ENCODE data around the gene LSM14B. TPM values are rescaled to one million over a fixed set of nuclear protein-coding genes. Genes with fewer than 3 reads are reported as not detected.

LSM14B gene
- total RNA-seq, 1 donor from 2014 or later = 23.3 TPM

- Histone ChIP-seq H3K4me3 (ENCODE audit: low read depth, low read length) (no peak overlapping the region), H3K36me3 (ENCODE audit: control insufficient read depth, insufficient read depth, low read length) (no peaks in the 10 kb centered on the region), H3K27me3 (ENCODE audit: control insufficient read depth, insufficient read depth, low read length) (no peaks in the 10 kb centered on the region)
- no peak for DNase-seq (ENCODE audit: low read depth)
- no peak for TF ChIP-seq CTCF (IDR thresholded peaks at IDR 0.05; ENCODE audit: insufficient read depth, low read length, poor library complexity, severe bottlenecking)
Observed at GRCh38 chr20:62158541-62158940, 36.3 kb downstream of the LSM14B start.

DNA sequence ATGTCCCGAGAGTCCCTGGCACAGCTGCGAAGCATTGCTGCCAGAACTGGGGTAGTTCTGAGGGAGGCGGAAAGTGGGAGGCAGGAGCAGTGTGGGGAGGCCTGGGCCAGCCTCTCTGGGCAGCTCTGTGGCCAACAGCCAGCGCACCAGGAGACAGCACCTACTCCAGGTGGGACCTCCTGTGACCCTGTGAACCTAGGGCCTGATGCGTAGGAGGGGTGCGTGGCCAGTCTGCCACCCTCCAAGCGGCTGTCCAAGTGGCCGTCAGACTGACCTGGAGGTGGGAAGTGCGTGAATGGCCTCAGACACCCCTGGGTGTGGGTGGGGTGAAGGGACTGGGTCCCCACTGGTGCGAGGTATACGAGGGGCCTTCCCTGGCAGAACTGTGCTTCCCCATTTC, 36.8 kb downstream of the LSM14B start:
- H3K36me3 ChIP-seq (ENCODE audit: control insufficient read depth, insufficient read depth, low read length) = no peaks in the 10 kb centered on the region

DNA sequence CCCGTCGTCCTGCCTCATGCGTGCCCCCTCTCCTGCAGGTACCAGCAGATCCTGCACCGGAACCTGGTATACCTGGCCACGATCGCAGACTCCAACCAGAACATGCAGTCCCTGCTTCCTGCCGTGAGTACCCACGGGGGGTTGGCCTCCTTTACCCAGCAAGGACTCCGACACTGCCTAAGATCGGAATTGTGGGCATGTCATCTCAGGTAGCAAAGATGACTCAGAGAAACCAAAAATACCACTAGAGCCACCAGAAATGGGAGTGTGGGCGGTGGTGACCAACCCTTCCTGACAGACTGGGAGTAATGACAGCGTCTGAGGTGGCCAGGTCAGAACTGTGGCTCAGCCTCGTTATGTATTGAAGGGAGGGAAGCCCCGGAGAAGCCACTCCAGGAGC, 37.6 kb downstream of the LSM14B start:
- no peak for TF ChIP-seq CTCF (IDR thresholded peaks at IDR 0.05; ENCODE audit: insufficient read depth, low read length, poor library complexity, severe bottlenecking)
- DNase-seq (ENCODE audit: low read depth) = no peak
- H3K4me3 ChIP-seq (ENCODE audit: low read depth, low read length) = no peak overlapping the region

More for the DNA sequence above, 36.8 kb downstream of the LSM14B start:
- no peak overlapping the region for H3K4me3 ChIP-seq (ENCODE audit: low read depth, low read length)
- TF ChIP-seq CTCF (IDR thresholded peaks at IDR 0.05; ENCODE audit: insufficient read depth, low read length, poor library complexity, severe bottlenecking) = no peak
- DNase-seq (ENCODE audit: low read depth) = no peak
- H3K27me3 ChIP-seq (ENCODE audit: control insufficient read depth, insufficient read depth, low read length) = no peaks in the 10 kb centered on the region

GRCh38 chr20:62160253-62160652, 38.0 kb downstream of the LSM14B start:
- no peak for TF ChIP-seq CTCF (IDR thresholded peaks at IDR 0.05; ENCODE audit: insufficient read depth, low read length, poor library complexity, severe bottlenecking)

More for the DNA sequence above, 37.6 kb downstream of the LSM14B start:
- no peaks in the 10 kb centered on the region for H3K27me3 ChIP-seq (ENCODE audit: control insufficient read depth, insufficient read depth, low read length)
- H3K36me3 ChIP-seq (ENCODE audit: control insufficient read depth, insufficient read depth, low read length) = no peaks in the 10 kb centered on the region

DNA sequence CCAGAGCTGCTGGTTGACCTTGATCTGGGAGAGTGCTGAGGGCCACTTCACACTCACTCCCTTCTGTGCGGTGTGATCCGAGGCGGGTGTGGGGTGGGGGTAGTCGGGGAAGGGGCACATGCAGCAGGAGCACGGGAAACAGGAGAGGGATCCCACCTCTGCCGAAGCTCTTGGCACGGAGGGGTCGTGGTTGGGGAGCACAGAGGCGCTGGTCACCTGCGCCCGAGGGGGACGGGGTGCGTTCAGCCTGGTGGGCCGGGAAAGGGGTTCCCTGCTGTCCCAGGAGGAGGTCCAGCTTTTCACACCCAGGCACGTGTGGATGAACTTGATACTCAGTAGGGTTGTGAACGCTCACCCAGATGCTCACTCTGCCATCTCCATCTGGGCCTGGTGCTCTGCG, 38.6 kb downstream of the LSM14B start:
- Histone ChIP-seq H3K27me3 (ENCODE audit: control insufficient read depth, insufficient read depth, low read length) (no peaks in the 10 kb centered on the region), H3K4me3 (ENCODE audit: low read depth, low read length) (no peak overlapping the region), H3K36me3 (ENCODE audit: control insufficient read depth, insufficient read depth, low read length) (no peaks in the 10 kb centered on the region)
- DNase-seq (ENCODE audit: low read depth) = no peak
- no peak for TF ChIP-seq CTCF (IDR thresholded peaks at IDR 0.05; ENCODE audit: insufficient read depth, low read length, poor library complexity, severe bottlenecking)

More at GRCh38 chr20:62160253-62160652, 38.0 kb downstream of the LSM14B start:
- DNase-seq (ENCODE audit: low read depth) = no peak
- Histone ChIP-seq H3K27me3 (ENCODE audit: control insufficient read depth, insufficient read depth, low read length) (no peaks in the 10 kb centered on the region), H3K36me3 (ENCODE audit: control insufficient read depth, insufficient read depth, low read length) (no peaks in the 10 kb centered on the region), H3K4me3 (ENCODE audit: low read depth, low read length) (no peak overlapping the region)

GRCh38 chr20:62161347-62161746, 39.1 kb downstream of the LSM14B start:
- no peak overlapping the region for H3K4me3 ChIP-seq (ENCODE audit: low read depth, low read length)
- no peaks in the 10 kb centered on the region for H3K36me3 ChIP-seq (ENCODE audit: control insufficient read depth, insufficient read depth, low read length)
- DNase-seq (ENCODE audit: low read depth) = no peak
- TF ChIP-seq CTCF (IDR thresholded peaks at IDR 0.05; ENCODE audit: insufficient read depth, low read length, poor library complexity, severe bottlenecking) = no peak
- H3K27me3 ChIP-seq (ENCODE audit: control insufficient read depth, insufficient read depth, low read length) = no peaks in the 10 kb centered on the region
